ENCODE data around the gene TTC8.

- TF ChIP-seq, protein P1, sequence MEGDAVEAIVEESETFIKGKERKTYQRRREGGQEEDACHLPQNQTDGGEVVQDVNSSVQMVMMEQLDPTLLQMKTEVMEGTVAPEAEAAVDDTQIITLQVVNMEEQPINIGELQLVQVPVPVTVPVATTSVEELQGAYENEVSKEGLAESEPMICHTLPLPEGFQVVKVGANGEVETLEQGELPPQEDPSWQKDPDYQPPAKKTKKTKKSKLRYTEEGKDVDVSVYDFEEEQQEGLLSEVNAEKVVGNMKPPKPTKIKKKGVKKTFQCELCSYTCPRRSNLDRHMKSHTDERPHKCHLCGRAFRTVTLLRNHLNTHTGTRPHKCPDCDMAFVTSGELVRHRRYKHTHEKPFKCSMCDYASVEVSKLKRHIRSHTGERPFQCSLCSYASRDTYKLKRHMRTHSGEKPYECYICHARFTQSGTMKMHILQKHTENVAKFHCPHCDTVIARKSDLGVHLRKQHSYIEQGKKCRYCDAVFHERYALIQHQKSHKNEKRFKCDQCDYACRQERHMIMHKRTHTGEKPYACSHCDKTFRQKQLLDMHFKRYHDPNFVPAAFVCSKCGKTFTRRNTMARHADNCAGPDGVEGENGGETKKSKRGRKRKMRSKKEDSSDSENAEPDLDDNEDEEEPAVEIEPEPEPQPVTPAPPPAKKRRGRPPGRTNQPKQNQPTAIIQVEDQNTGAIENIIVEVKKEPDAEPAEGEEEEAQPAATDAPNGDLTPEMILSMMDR (conservative IDR thresholded peaks at IDR 0.05; ENCODE audit: low read depth, low read length): no peak
- no peak for TF ChIP-seq EZH2 (IDR thresholded peaks at IDR 0.05; ENCODE audit: borderline replicate concordance, low read depth, low read length, poor library complexity, severe bottlenecking)
Measured at GRCh38 chr14:88895116-88895515, 70.7 kb downstream of the TTC8 start.

Measured in A673 (cell line).